CD4-positive, alpha-beta T cell treated with Interleukin-4 for 4 hours (primary cell): Measurements from ENCODE around the gene TIRAP.

Experiments
- DNase-seq: peaks from one replicate; pipeline ENCODE4 v3.0.0-alpha.2; 2020

TIRAP gene

GRCh38 chr11:126327281-126328000 lies 44.5 kb downstream of the TIRAP start:
- DNase-seq: no peak

- DNase-seq: no peak
Observed at GRCh38 chr11:126328001-126328390, 45.1 kb downstream of the TIRAP start.

GRCh38 chr11:126328444-126328843 lies 45.6 kb downstream of the TIRAP start:
- no peak for DNase-seq

DNA sequence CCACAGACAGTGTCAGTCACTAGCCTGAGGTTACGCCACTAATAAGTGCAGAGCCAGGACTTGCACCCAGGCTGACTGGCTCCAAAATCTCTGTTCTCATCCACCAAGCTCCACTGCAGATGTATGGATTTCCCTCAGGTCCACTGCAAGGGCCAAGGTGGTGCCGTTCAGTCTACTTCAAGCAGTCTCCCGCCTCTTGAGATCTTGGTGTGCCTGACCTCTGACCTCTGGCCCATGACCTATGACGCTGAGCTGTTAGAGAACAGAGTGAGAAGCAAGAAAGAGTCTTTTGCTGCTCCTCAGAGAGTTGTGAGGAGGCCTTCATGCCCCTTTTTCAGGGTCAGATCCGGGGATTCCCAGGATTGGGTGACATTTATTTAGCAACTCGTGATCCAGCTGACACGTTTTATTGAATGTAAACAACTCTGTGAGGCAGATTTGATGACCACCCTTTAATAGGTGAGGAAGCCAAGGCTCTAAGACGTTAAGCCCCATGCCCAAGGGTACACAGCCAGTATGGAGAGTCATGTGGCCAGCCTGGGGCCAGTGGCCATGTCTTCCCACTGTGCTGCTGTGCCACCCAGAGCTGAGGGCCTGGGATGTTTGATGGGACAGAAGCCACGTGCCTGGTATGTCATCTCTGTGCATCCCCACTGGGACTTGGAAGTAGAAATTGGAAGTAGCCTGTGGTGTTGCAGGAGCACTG lies 46.2 kb downstream of the TIRAP start:
- no peak for DNase-seq

GRCh38 chr11:126329644-126330211 lies 46.8 kb downstream of the TIRAP start:
- peak; percentile 19 for DNase-seq

DNA sequence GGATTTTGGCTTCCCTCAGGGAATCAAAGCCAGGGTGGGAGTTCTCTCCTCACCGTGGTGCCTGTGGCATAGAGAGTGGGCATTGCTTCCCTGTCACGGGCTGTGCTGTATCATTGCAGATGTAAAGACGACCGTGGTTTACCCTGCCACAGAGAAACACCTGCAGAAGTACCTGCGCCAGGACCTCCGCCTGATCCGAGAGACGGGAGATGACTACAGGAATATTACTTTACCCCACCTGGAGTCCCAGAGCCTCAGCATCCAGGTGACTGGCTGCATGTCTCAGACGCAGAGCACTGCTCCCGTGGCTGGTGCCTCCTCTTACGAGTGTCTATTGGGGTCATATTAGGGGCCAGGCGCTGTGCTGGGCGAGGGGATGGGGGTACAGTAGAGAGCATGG lies 48.4 kb downstream of the TIRAP start:
- no peak for DNase-seq

GRCh38 chr11:126332221-126332711 lies 49.4 kb downstream of the TIRAP start:
- DNase-seq: peak; percentile 50

DNA sequence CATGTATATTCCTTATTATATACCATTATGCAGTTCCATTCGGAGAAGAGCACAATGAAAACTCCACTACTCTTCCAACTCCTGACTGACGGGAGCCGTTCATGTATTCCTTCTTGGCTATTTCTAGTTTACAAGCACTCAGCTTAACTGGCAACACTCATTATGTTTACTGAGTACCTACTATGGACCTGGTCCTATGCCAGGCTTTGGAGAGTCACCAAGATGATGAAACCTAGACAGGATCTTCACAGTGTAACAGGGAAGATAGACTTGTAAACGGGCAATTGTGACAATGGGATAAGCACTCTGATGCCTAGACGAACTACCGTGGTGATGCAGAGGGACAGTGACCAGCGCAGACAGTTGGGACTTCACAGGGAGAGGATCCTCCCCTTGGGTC lies 50.2 kb downstream of the TIRAP start:
- no peak for DNase-seq

DNA sequence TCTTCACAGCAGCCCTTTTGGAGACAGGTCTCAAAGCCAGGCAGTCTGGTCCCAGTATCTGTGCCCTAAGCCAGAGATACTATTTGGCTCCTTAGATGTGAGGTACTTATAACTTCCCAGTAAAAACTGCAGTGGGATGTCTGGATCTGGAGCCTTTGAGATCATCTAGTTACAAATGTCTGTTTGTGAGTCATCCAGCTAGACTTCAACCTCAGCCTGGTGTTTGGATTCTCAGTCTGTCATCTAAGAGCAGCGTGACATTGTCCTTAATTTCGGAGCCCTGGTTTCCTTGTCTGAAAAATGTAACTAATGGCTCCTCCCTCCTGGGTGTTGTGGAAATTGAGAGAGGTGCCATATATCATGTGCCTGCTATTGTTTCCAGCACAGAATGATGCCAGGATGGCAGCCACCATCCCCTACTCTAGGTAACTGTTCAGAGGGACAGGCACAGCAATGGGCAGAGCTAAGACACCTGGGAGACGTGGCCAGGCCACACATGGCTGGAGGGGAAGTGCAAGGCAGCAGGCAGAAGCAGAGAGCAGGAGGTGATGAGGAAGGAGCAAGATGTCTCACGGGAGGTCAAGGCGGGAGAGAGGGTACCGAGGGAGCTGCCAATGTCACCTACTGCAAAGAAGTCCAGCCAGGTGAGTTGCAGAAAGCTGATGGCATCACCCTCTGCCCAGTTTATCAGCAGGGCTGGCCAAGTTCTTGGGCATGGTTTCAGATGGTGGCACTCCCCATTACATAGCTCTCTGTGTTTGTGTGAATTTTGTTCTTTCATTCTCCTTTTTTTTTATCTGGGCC lies 52.0 kb downstream of the TIRAP start:
- no peak for DNase-seq

GRCh38 chr11:126335463-126335760 lies 52.5 kb downstream of the TIRAP start:
- DNase-seq: no peak

GRCh38 chr11:126336138-126336541 lies 53.2 kb downstream of the TIRAP start:
- DNase-seq: no peak

DNA sequence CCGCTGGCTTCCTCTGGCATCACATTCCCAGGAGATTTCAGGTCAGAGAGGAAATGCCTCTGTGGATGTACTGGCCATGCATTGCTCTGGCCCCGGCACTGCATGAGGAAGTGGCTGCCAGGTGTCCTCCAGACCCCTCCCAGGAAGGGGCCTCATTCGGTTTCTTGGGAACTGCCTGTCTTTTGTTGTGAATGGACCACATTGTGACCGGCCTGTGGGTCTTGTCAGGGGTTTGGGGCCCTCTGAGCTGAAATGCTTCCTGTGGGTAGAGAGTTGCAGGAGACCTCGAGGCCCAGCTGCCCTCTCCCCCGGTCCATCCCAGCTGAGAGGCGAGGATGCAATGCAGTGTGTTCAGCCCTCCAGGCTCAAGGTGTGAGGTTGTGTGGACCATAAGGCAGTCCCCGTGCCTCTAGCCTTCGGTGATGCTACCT lies 53.8 kb downstream of the TIRAP start:
- no peak for DNase-seq

DNA sequence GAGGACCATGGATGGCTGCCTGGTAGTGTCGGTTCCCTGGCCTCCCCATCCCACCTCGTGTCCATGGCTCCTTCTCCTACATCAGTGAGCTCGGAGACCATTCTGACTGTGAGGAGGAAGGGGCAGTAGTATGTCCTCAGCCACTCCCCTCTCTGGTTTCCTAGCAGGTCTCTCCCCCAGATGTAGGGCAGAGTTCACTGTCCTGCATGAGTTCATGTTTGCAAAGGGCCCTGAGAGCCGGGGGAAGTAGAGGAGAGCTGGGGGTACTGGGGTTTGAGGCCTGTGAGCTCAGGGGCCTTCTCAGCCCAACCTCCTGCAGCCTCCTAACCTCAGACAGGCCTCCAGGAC lies 54.2 kb downstream of the TIRAP start:
- DNase-seq: no peak

DNA sequence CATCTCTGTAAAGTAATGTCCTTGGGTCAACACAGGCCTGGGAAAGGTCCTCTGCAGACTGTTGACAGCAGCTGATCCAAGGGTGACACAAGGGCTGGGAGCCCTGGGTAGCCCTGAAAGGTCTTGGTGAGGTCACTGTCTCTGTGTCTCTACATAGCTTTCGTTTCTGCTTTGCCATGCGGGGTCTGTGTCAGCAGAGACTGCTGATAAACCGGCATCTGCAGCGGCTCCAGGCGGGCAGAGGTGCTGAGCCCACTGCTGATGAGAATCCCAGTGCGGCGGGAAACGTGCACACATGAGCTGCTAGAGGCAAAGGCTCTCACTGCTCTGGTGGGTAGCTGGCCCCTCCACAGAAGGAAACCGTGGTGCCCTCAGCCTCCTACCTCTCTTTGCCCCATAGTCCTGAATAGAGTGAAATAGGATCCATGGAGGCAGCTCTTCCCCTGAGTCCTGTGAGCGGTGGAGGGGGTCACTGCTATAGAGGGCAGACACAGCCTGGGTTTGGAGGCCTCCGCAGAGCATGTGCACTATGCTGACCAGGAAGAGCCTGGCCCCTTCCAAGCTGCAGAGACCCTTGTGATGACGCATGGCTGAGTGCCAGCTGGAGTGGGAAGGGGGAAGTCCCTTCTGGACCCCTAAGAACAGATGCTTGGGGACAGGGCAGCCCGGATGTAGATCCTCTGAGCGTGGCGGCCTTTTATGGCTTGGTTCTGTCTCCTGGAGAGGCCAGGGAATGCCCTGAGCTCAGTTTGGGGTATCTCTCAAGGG lies 54.8 kb downstream of the TIRAP start:
- no peak for DNase-seq

DNA sequence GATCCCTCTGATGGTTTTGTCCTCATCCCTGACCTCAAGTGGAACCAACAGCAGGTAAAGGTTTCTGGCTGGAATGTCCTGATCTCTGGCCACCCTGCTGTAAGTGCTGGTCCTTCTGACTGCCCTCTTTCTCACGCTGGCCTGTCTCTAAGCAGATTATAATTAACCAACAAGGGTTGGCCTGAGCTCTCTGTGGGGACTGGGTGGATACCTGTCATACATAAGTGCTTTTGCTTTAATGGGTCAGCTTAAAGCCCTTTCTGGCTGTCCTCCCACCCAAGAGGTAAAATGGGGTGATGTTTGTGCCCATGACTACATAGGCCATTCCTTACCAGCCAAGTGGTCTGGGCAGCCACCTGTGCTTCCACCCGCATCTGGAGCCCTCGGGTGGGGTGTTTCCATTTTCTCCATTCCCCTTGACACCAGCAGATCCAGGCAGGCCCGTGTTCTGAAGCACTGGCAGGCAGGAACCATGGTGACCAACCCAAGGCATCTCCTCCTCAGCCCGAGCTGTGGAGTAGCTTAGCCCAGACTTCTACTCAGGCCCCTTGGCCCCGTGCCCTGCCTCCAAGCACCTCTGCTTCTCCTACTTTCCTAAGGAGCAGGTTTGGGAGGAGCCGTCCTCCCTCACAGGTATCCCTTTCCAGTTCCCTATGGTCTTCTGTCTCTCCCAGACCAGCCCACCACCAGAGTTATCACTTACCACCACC lies 55.6 kb downstream of the TIRAP start:
- DNase-seq: no peak

DNA sequence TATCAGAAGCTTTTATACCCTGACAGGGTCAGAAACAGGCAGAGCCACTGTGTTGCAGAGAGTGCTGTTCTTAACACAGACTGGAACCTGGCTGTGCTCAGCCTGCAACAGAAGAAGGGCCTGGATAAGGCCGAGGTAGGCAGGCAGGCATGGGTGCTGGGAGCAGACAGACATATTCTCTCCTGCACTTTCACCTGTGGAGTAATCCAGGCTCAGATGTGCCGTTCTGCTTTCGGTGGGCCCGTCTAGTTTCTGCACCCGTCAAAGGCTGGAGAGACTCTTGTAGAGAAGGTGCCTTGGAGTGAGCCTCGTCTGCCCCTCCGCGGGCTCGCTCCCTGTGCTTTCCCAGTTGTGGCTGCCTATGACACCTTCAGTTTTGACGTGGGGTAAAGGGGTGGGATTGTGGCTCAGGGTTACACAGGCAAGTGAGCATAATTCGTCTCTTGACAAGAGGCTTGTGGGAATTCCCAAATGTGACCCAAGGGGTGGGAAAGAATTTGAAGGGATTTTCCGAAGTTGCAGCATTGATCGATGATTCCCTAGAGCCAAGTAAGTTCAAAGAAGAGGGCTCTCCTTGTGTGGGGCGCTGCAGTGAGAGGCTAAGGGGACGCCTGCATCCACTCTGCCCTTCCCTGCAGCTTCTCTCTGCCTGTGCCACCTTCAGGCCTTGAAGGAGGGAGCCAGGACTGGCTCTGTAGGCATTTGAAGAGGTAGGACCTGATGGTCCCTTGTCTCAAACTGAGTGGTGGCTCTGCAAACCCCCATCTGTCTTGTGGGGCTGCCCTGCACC lies 56.4 kb downstream of the TIRAP start:
- no peak for DNase-seq

GRCh38 chr11:126339863-126340434 lies 57.1 kb downstream of the TIRAP start:
- DNase-seq: no peak

GRCh38 chr11:126340960-126341606 lies 58.2 kb downstream of the TIRAP start:
- DNase-seq: no peak

DNA sequence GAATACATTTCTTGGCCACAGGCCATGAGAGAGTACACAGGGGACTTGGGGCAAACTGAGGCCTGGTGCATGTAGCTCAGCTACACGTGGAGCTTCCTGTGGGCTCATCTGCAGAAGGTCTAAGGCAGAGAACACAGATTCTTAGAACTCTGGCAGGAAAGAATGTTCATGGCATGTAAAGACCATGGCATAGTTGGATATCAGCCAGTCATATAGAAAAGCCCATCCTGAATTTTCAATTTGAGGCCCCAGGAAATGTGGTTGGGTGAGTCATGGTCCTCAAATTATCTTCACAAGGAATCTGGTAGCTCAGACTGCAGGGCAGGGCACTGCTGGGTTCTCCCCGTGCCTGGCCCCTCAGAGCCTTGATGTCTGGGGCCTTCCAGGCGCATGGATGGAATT lies 58.9 kb downstream of the TIRAP start:
- no peak for DNase-seq

DNA sequence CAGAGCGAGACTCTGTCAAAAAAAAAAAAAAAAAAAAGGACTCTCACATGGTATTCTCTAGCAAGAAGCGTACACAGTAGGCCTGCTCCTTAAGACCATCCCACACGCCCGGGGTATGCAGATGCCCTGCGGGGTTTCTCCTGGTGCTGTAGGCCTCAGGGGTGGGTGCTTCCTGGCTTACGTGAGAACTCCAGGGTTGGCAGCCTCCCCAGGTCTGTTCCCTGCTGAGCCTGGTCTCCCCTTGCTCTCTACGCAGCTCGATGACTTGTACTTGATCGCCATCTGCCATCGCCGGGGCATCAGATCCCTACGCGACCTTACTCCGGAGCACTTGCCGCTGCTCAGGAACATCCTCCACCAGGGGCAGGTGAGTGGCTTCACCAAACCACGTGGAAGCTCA lies 60.2 kb downstream of the TIRAP start:
- no peak for DNase-seq
